ENCODE measurements around the gene AKT1S1.
A peak's percentile ranks its signal among the peaks of the same experiment; 100 is the strongest.

Gene AKT1S1

GRCh38 chr19:49866933-49867782, 10.0 kb downstream of the AKT1S1 start, which contains the start of gene PNKP:
TSS of gene PNKP (minus strand) at chr19:49867576. CDS start at chr19:49867204, 372 bp downstream.
- peak; percentile 84 for DNase-seq

DNA sequence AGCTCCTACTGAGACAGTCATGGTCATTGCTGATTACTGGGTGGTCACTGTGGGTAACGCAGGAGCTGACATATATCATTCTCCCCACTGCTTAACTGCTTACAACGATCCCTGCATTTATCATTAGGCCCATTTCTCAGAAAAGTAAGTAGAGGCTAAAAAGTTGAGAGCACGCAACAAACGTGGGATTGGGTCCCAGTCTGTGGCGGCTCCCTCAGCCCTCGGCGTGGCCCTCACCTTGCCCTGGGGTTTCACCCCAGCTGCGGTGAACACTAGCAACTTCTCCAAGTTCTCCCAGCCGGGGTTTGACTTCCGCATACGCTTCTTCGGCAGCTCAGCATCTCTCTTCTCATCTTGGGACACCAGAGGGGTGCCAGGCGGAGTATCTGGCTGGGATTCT, 12.3 kb downstream of the AKT1S1 start:
- DNase-seq, result no peak

GRCh38 chr19:49863935-49864320, 13.2 kb downstream of the AKT1S1 start:
- no peak for DNase-seq

DNA sequence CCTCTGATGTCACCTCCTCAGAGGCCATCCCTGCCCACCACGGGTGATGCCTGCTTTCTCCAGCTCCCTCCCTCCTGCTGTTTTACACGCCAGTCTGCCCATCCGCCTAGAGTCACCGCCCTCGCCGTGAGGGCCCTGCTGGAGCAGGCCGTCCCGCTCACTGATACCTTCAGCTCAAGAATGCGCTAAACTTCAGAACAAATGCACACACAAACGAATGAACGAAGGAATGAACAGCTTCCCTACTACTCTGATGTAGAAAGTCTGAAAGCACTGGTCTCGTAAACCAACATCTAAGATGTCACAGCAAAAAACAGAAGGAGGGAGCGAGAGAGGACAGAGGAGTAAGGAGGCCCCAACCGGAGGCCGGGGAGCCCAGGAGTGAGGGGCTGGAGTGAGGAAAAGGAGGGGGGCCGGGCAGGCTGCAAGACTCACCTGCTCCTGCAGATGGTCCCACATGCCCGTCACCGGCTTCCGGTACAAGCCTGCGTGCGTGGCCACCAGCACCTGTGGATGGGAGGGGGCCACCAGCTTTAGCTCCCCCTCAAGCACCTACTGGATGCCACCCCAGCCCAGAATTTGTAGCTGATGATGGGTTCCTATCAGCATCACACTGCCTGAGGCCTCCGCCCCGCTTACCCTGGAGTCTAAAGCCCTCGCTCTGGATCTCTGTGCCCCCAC, 13.8 kb downstream of the AKT1S1 start:
- DNase-seq, result no peak

- no peak for DNase-seq
These were observed 14.5 kb downstream of the AKT1S1 start for GRCh38 chr19:49862391-49863253.

DNA sequence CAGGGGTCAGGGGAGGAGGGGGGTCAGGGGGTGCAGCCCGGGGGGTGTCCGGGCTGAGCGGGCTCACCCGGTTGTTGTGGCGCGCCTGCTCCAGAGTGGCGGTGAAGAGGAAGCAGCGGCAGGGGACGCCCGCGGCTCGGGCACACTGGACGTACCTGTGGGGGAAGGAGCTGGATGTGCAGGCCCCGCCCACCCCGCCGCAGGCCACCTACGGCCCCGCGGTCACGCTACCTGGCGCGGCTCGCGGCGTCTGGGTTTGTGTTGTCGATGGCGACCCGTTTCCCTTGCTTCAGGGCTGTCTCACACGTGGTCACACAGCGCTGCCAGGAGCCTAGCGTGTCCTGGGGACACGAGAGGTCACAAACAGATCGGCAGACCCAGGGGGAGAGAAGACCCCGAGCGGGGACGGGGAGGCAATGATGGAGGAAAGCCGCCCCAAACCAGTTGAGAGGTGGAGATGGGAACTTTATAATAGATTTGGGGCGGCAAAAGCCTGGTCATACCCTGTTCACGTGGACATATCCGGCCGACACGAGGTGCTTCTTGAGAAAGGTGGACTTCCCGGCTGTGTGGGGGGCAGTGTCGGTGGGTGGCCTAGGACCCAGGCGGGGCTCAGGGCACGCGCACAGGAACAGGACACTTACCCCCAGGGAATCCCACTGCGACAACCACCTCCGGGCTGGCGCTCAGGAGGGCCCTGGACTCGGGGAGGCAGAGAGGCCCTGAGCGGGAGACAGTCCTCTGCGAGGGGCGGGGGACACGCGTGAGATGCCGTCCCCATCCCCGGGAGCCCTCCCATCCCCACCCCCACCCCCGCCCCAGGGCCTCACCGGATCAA, 15.4 kb downstream of the AKT1S1 start:
- no peak for DNase-seq

DNA sequence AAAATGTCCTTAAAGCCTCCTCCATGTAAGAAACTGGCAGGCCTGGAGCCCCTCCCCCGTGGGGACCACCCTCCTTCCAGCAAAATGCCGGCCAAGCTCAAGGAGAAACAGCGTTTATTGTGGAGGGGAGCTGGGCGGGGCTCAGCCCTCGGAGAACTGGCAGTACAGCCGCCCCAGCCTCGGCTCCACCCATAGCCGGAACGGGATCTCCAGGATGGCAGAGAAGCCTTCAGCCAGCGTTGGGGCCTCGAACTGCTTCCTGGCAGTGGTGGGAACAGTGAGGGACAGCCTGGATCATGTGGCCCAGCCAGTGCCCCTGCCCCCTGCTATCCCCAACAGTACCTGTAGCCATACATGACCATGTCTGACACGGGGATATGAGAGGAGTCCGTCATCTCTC, 16.0 kb downstream of the AKT1S1 start:
- no peak for DNase-seq

GRCh38 chr19:49860336-49861102, 16.6 kb downstream of the AKT1S1 start:
- no peak for DNase-seq

DNA sequence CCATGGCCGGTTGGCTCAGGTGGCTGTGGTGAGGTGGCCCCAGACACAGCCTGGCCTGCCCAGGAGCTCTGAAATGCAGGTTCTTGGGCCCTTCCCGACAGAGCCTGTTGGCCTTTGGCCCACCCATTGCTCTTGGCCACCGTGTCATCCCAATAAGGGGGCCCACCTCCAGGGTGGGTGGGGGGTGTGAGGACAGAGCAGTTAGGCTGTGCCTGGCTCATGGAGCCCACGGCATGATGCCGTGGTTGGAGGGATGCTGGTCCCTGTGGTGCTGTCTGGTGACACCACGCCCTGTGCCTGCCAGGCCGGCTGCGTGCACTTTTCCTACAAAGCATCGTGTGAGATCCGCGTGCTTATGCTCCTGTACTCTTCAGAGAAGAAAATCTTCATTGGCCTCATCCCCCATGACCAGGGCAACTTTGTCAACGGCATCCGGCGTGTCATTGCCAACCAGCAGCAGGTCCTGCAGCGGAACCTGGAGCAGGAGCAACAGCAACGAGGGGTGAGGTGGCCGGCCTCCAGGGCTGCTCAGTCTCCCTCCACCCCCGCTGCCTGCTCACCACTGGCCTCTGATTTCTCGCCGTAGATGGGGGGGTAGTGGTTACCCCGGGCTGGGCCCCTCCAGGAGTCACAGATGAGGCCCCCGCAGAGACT, 17.3 kb downstream of the AKT1S1 start:
- no peak for DNase-seq

GRCh38 chr19:49858088-49858985, 18.8 kb downstream of the AKT1S1 start:
- DNase-seq, result no peak

DNA sequence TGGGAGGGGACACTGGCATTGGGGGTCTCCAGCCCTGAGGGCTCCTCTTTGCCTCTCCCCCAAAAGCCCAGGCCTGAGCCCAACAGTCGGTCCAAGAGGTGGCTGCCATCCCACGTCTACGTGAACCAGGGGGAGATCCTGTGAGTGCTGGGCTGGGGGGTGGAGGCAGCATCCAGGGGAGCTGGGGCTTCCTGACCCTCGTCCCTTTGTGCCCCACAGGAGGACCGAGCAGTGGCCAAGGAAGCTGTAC, 19.4 kb downstream of the AKT1S1 start:
- no peak for DNase-seq

DNA sequence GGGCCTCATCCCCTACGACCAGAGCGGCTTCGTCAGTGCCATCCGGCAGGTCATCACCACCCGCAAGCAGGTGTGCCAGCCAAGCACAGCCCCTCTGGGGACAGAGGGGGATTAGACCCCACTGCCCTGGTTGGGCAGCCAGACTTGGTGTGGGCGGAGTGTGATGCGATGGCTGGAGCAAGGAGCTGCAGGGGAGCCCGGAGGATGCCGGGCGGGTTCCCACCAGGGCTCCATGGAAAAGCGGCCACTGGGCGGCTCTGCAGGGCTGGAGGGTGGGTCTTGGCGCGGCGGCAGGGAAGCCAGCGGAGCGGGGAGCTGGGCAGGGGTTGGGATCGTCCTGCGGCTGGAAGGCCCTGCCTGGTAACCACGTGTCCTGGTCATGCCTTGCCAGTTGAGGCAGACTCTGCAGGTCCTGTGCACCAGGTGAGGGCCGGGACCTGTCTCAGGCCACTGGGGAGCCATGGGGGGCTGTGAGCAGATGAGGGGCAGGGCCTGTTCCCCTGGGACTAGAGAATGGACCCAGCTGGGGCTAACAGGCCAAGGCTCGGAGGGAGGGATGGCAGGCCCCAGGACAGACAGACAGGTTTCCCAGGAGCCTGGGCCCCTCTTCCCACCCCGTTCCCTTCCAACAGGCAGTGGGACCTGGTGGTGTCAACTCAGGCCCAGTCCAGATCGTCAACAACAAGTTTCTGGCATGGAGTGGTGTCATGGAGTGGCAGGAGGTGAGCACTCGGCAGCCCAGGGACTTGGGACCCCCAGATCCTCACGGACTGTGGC, 19.9 kb downstream of the AKT1S1 start:
- DNase-seq, result no peak

DNA sequence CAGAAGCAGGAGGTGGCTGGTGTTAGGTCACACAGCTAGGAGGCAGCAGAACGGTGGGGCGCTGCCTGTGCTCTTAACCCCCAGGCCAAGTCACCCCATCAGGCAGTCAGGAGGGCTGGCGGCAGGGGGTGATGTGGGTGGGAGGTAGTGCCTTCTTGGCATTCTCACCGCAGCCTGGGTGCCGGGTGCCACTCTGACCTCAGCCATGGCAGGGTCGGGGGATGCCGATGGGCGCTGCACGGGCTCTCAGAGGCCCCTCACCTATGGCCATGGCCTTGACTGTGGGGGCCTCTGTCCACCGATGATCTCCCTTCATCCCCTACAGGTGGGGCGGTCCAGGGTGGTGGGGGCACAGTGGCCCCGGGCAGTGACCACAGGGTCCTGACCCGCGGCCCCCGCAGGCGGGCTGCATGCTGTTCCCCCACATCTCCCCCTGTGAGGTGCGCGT, 20.6 kb downstream of the AKT1S1 start:
- DNase-seq, result no peak

DNA sequence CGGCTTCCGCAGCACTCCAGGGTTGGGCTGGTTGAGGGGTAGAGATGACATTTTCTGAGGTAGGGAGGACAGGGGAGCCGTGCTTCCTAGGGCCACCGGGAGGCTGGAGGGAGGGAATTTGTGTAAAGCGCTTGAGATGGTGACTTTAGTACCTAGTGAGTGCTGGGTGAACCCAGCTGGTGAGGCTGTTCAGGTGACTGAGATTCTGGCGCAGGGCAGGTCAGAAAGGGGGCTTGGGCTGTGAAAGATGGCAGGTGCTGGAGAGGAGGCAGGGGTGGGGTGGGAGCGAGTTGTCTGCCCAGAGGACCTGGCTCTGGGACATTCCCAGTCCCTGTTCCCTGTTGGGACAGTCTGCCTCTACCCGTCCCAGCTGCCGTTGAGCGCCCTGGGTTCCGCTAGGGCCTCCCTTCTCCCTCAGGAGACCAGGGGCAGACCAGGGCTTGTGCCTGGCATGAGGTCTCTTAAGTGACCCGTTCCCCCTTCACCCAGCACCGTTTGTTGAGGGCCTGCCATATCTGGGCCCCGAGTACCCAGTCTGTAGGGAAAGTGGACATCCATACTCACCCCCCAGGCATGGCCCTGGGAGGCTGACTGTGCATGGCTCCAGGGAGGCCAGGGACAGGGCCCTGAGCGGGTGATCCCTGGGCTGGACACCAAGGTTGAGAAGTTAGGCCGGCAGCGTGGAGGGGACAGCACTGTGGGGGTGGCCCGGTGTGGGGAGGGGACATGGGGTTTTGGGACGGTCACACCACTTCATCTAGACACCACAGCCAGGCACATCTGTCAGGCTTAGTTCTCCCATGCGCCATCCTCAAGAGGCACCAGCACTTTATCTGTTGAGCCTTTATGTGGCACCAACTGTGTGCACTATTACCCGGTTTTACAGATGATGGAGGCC, 21.2 kb downstream of the AKT1S1 start:
- DNase-seq, result no peak

GRCh38 chr19:49855277-49855675, 21.9 kb downstream of the AKT1S1 start:
- no peak for DNase-seq

DNA sequence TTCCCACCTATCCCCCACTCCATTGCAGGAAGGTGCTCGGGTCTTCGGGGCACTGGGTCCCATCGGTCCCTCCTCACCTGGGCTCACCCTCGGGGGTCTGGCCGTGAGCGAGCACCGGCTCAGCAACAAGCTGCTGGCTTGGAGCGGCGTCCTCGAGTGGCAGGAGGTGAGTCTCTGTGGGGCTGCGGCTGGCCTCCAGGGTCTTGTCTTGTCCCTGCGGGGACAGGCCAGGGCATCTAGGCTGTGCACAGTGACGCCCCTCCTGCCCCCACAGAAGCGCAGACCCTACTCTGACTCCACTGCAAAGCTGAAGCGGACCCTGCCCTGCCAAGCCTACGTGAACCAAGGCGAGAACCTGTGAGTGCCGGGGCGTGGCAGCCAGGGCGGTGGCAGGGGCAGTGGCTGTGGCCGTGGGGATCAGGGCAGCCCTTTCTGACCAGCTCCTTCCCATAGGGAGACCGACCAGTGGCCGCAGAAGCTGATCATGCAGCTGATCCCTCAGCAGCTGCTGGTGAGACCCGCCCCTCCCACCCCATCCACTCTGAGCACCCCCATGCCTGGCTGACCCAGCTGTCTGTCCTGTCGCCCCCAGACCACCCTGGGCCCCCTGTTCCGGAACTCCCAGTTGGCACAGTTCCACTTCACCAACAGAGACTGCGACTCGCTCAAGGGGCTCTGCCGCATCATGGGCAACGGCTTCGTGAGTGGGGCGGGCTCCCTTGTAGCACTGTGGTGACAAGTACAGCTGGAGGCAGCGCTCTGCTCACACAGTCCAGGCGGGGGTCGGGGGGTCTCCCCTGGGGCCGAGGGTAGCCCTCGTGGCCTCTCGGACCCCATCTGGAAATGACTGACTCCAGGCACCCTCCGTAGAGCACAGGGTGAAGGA, 22.5 kb downstream of the AKT1S1 start:
- no peak for DNase-seq

- no peak for DNase-seq
These were observed 23.2 kb downstream of the AKT1S1 start for GRCh38 chr19:49853852-49854377.

All from NCI-H1092 (cell line).